OCI-LY1 (cell line): ENCODE data around the gene XYLT2.

ENCODE experiments used
- H2AFZ ChIP-seq: fragments of 200-600 bp; sonication (generic), shearing (Covaris generic); 2 replicates; pipeline ENCODE4 v1.6.0; 2014; ENCODE audit warnings: antibody characterized with exemption, mild to moderate bottlenecking, low read length
- H3F3A ChIP-seq: fragments of 200-600 bp; sonication (generic), shearing (Covaris generic); 2 replicates; pipeline ENCODE4 v1.6.0; 2014; ENCODE audit warnings: mild to moderate bottlenecking, antibody characterized with exemption, low read length, moderate library complexity; ENCODE audit not compliant: insufficient read depth
- H3K27ac ChIP-seq: fragments of 200-600 bp; sonication (generic); 2 replicates; pipeline ENCODE4 v1.5.1; 2014; ENCODE audit warnings: low read length, mixed run types, mild to moderate bottlenecking, low read depth; ENCODE audit not compliant: poor library complexity, severe bottlenecking
- H3K27me3 ChIP-seq: fragments of 200-600 bp; sonication (generic); 2 replicates; pipeline ENCODE4 v1.6.0; 2014; ENCODE audit warnings: antibody characterized with exemption, mild to moderate bottlenecking, low read length, moderate library complexity; ENCODE audit not compliant: insufficient read depth
- H3K36me3 ChIP-seq: fragments of 200-600 bp; sonication (generic); 2 replicates; pipeline ENCODE4 v1.6.1; 2014; ENCODE audit warnings: mild to moderate bottlenecking, antibody characterized with exemption, low read length, moderate library complexity, mixed read lengths; ENCODE audit not compliant: insufficient read depth
- H3K4me1 ChIP-seq: fragments of 200-600 bp; sonication (generic); 2 replicates; pipeline ENCODE4 v1.5.1; 2014; ENCODE audit warnings: mild to moderate bottlenecking, low read length, moderate library complexity; ENCODE audit not compliant: insufficient read depth, severe bottlenecking
- H3K4me2 ChIP-seq: fragments of 200-600 bp; sonication (generic), shearing (Covaris generic); 2 replicates; pipeline ENCODE4 v1.6.1; 2014; ENCODE audit warnings: low read length
- H3K4me3 ChIP-seq: fragments of 200-600 bp; sonication (generic); 2 replicates; pipeline ENCODE4 v1.5.1; 2014; ENCODE audit warnings: low read length, low read depth, mild to moderate bottlenecking, mixed read lengths; ENCODE audit not compliant: poor library complexity, severe bottlenecking
- H3K79me2 ChIP-seq: fragments of 200-600 bp; shearing (Covaris generic); 2 replicates; pipeline ENCODE4 v1.6.1; 2016; ENCODE audit warnings: mixed run types, low read length, mixed read lengths; ENCODE audit not compliant: insufficient read depth
- H3K9ac ChIP-seq: fragments of 200-600 bp; sonication (generic), shearing (Covaris generic); 2 replicates; pipeline ENCODE4 v1.6.1; 2014; ENCODE audit warnings: mild to moderate bottlenecking, low read length, mixed read lengths
- H3K9me2 ChIP-seq: fragments of 200-600 bp; sonication (generic), shearing (Covaris generic); 2 replicates; pipeline ENCODE4 v1.6.1; 2014; ENCODE audit warnings: low read depth, mild to moderate bottlenecking, low read length, mixed read lengths
- H3K9me3 ChIP-seq: fragments of 200-600 bp; shearing (Covaris generic); 2 replicates; pipeline ENCODE4 v1.6.1; 2014; ENCODE audit warnings: low read length, mixed read lengths
- H4K20me1 ChIP-seq: fragments of 200-600 bp; sonication (generic), shearing (Covaris generic); 2 replicates; pipeline ENCODE4 v1.6.0; 2016; ENCODE audit warnings: mild to moderate bottlenecking, low read length; ENCODE audit not compliant: insufficient read depth
- EZH2 ChIP-seq: fragments of 200-600 bp; sonication (generic), shearing (Covaris generic); IDR thresholded peaks from 2 replicates; pipeline ENCODE4 v1.8.0; 2017; ENCODE audit warnings: borderline replicate concordance, mixed run types, mild to moderate bottlenecking, antibody characterized with exemption, low read length, moderate library complexity, mixed read lengths
- TF ChIP-seq, protein P1 (sequence below): fragments of 200-600 bp; sonication (generic), shearing (Covaris generic); IDR thresholded peaks from 2 replicates; pipeline ENCODE4 v1.5.1; 2017; ENCODE audit warnings: mild to moderate bottlenecking, antibody characterized with exemption, low read length, moderate library complexity, mixed read lengths

Gene XYLT2

GRCh38 chr17:50359998-50360461 is 14.1 kb downstream of the XYLT2 start:
- Histone ChIP-seq H3K27me3 (no peaks in the 10 kb centered on the region), H3K9me3 (no peaks in the 10 kb centered on the region), H4K20me1 (no peaks in the 10 kb centered on the region), H3K4me3 (no peak overlapping the region), H3K27ac (no peak overlapping the region), H3K9me2 (no peaks in the 10 kb centered on the region), H3F3A (no peaks in the 10 kb centered on the region), H2AFZ (no peak overlapping the region), H3K36me3 (peaks cover 52% of the 10 kb centered on the region), H3K4me2 (no peak overlapping the region), H3K79me2 (no peaks in the 10 kb centered on the region), H3K4me1 (peaks cover 6% of the 10 kb centered on the region), H3K9ac (no peak overlapping the region)
- TF ChIP-seq, protein P1, sequence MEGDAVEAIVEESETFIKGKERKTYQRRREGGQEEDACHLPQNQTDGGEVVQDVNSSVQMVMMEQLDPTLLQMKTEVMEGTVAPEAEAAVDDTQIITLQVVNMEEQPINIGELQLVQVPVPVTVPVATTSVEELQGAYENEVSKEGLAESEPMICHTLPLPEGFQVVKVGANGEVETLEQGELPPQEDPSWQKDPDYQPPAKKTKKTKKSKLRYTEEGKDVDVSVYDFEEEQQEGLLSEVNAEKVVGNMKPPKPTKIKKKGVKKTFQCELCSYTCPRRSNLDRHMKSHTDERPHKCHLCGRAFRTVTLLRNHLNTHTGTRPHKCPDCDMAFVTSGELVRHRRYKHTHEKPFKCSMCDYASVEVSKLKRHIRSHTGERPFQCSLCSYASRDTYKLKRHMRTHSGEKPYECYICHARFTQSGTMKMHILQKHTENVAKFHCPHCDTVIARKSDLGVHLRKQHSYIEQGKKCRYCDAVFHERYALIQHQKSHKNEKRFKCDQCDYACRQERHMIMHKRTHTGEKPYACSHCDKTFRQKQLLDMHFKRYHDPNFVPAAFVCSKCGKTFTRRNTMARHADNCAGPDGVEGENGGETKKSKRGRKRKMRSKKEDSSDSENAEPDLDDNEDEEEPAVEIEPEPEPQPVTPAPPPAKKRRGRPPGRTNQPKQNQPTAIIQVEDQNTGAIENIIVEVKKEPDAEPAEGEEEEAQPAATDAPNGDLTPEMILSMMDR, result no peak
- no peak for TF ChIP-seq EZH2

DNA sequence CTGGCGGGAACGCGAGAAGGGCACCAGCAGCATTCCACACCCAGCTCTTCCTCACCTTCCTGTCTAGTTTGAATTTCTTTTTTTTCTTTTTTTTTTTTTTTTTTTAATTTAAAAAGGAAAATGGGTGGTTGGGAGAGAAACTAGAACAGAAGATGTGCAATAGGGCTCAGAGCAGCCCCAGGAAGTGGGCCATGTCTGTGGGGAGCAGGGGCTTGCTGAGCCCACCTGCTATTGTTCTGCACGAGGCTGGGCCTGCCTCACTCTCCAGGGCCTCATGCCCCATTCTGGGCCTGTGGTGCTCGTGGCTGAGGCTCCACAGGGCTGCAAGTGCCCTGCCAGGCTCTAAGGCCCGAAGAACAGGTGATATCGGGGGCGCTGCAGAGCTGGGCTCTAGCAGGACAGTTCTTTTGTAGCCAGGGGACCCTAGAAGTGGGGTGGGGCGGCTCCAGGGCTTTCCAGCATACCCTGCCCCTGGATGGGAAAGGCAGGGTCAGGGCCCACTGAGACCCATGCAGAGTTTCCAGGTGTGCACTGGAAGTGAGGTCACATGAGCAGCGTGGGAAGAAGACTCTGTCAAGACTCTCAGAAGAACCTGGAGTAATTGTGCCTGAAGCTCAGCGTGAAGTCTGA is 14.7 kb downstream of the XYLT2 start:
- Histone ChIP-seq H3K27ac (no peak overlapping the region), H3K9me2 (no peaks in the 10 kb centered on the region), H3F3A (no peaks in the 10 kb centered on the region), H3K9me3 (no peaks in the 10 kb centered on the region), H3K27me3 (no peaks in the 10 kb centered on the region), H3K79me2 (no peaks in the 10 kb centered on the region), H3K4me3 (no peak overlapping the region), H3K36me3 (peaks cover 50% of the 10 kb centered on the region), H3K4me2 (no peak overlapping the region), H2AFZ (no peak overlapping the region), H3K9ac (no peak overlapping the region), H3K4me1 (peaks cover 6% of the 10 kb centered on the region), H4K20me1 (no peaks in the 10 kb centered on the region)
- TF ChIP-seq, protein P1, result no peak
- no peak for TF ChIP-seq EZH2

DNA sequence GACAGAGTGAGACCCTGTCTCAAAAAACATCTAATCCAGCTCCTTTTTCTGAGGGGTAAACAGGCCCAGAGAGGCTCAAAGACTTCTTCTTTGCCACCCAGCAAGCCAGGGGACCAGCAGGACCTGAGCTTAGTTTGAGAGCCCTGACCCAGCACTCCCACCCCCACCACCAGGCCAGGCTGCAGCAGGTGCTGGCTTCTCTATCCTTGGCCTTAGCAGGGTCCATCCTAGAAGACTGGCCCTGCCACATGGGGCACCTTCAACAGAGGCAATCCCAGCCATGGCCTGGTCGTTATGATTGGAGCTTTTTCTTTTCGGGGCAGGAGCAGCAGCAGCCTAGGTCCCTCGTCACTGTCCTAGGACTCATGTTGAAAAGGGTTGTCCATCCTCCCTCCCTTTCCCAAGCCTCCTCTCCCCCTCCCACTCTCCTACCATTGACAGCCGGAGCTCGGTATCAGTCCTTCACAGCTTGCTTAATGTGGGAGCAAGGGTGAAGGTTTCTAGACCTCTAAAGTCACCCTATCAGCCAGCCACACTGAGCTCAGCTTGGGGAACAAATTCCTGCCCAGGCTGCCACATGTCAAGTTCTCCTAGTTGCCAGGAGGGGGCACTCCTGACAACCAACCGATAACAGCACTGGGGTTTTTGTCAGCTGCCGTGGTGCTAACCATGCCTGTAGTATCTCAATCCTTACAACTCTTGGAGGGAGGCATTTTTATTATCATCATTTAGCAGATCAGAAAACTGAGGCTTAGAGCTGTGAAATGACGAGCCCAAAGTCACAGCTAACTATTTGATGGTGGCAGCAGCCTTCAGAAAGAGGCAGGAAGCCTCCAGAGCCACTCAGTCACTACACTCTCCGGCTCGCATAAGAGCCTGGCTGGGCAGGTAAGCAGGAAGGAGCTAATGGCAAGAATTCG is 15.9 kb downstream of the XYLT2 start:
- Histone ChIP-seq H2AFZ (no peak overlapping the region), H3K36me3 (peaks cover 46% of the 10 kb centered on the region)
- TF ChIP-seq, protein P1, result peak; percentile 85
- TF ChIP-seq EZH2, result no peak

More for the DNA sequence above, 15.9 kb downstream of the XYLT2 start:
- Histone ChIP-seq H3K9me3 (no peaks in the 10 kb centered on the region), H3K4me2 (no peak overlapping the region; the same call in 1 of the 2 replicates), H3K9ac (no peak overlapping the region), H3K9me2 (no peaks in the 10 kb centered on the region), H3K27me3 (no peaks in the 10 kb centered on the region), H4K20me1 (no peaks in the 10 kb centered on the region), H3K79me2 (no peaks in the 10 kb centered on the region), H3K27ac (no peak overlapping the region), H3K4me3 (no peak overlapping the region), H3K4me1 (peaks cover 6% of the 10 kb centered on the region), H3F3A (no peaks in the 10 kb centered on the region)
